ENCODE results near the gene RNF157.
A peak's percentile ranks its signal among the peaks of the same experiment; 100 is the strongest.
"Not testable (repeated sequence)": the region's sequence is repeated elsewhere in the genome, so short reads cannot be mapped to it uniquely, and the experiment has no call there.

The RNF157 gene

DNA sequence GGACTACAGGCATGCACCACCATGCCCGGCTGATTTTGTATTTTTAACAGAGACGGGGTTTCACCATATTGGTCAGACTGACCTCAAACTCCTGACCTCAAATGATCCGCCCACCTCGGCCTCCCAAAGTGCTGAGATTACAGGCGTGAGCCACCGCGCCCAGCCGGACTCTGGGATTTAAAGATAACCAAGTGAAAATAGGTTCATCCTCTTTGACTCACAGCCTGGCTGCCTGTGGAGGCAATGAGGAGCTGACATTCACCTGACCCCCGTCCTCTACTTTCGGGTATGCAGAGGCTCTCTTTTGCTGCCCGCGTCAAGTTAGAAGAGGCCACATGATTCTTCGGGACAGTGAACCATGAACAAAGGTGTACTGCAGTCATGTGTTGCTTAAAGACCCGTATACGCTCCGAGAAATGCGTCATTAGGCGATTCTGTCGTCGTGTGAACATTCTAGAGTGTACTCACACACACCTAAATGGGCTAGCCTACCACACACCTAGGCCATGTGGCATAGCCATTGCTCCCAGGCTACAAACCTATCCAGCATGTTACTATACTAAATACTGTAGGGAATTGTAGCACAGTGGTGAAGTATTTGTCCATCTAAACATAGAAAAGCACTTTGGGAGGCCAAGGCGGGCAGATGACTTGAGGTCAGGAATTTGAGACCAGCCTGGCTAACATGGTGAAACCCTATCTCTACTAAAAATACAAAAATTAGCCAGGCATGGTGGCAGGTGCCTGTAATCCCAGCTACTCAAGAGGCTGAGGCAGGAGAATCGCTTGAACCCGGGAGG is 12.9 kb upstream of the RNF157 start:
- not testable (repeated sequence) for DNase-seq

DNA sequence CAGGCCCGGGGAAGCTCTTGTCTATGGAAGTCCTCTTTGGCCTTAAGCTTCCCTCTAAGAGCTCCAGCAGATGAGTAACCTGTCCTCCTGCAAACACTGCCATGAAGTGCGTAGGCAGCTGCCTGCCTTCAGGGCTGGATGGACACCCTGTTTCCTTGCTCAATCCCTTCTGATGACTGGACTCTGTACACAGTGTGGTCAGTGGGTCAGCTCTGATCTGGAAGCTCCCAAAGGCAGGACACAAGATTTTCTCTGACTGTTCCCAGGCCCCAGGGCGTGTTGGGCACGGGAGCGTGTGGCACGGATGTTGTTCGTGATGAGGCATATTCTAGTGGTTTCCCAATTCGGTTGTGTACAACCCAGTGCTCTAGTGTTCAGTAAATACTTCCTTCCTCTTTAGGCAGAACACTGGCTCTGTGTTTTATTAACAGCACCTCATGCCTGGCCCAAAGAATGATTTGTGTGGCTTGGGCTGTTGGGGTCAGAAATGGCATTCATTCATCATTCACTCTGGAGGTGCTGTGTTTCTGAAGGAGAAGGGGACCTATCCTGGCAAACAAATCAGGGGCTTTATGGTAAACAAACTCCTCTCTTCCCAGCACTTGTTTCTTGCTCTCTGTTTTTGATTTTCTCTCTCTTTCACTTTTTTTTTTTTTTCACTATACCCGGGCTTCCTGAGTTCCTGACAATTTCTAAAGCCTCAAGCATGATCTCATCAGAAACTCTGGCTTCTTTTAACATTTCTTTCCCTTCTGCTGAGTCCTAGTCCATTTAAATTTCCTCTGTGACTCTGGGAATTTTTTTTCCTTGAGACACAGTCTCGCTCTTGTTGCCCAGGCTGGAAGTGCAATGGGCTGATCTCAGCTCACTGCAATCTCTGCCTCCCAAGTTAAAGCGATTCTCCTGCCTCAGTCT is 12.0 kb upstream of the RNF157 start:
- peak; percentile 45 for DNase-seq

DNA sequence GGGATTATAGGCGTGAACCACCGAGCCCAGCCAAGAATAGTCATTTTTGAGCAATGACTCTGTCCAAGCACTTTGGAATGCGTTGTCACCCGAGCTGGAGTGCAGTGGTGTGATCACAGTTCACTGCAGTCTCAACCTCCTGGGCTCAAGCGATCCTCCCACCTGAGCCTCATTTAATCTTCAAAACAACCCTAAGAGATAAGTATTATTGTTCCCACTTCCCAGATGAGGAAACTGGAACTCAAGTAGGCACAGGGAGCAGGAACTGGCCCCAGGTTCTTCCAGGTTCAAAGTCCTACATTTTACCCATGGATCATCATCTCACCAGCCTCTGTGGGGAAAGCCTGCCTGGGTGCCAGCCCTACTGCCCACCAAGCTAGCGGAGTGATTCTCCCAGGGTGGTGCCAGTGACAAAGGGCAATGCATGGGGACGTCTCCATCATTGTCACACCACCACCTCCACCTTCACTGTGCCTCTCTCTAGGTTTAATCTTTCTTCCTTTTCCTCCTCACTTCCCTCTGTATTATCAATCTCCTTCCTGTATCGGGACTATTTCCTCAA is 11.3 kb upstream of the RNF157 start:
- DNase-seq = no peak

DNA sequence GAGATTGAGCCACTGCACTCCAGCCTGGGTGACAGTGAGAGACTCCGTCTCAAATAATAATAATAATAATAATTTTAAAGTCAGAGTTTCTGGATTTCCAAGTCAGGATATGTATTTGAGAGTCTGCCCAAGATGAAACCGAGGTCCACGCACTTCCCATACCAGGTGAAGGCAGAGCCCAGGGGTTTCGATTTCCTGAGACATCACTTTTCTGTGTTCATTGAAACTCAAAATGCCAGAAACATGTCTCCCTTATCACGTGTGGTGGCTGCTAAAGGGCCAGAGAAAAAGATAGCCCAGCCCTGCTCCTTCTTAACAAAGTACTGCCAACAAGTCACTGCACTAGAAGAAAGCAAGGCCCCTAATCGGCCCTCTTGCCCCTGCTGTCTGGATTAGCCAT is 9.8 kb upstream of the RNF157 start:
- no peak for DNase-seq

DNA sequence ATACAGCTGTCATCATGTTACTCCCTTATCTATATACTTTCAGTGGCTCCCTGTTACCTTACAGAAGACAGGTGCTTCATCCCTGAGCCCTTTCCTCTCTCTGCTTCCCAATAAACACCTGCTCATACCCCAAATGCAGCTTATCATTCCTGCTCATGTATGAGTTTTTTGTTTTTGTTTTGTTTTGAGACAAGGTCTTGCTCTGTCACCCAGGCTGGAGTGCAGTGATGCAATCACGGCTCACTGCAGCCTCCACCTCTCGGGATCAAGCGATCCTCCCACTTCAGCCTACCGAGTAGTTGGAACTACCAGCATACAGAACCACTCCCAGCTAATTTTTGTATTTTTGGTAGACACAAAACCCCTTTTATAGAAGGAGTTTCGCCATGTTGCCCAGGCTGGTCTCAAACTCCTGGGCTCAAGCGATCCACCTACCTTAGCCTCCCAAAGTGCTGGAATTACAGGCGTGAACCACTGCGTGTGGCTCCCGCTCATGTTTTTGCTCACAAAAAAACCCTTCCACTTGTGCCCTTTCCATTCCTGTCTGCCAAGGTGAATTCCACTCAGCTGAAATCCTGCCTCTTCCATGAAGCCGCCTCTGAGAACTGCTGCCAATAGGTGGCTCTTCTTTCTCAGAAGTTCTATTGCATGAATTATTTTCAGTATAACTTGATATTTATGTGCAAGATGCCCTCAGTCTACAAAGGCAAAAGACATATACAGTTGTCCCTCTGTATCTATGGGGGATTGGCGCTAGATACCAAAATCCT is 7.9 kb upstream of the RNF157 start:
- DNase-seq = no peak

DNA sequence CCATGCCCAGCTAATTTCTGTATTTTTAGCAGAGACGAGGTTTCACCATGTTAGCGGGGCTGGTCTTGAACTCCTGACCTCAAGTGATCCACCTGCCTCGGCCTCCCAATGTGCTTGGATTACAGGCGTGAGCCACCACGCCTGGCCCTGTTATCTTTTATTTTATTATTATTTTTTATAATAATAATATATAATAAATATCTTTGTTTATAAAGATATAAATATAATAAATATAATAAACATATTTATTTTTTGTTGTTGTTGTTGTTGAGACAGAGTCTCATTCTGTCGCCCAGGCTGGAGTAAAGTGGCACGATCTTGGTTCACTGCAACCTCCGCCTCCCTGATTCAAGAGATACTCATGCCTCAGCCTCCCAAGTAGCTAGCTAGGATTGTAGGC is 7.0 kb upstream of the RNF157 start:
- no peak for DNase-seq

DNA sequence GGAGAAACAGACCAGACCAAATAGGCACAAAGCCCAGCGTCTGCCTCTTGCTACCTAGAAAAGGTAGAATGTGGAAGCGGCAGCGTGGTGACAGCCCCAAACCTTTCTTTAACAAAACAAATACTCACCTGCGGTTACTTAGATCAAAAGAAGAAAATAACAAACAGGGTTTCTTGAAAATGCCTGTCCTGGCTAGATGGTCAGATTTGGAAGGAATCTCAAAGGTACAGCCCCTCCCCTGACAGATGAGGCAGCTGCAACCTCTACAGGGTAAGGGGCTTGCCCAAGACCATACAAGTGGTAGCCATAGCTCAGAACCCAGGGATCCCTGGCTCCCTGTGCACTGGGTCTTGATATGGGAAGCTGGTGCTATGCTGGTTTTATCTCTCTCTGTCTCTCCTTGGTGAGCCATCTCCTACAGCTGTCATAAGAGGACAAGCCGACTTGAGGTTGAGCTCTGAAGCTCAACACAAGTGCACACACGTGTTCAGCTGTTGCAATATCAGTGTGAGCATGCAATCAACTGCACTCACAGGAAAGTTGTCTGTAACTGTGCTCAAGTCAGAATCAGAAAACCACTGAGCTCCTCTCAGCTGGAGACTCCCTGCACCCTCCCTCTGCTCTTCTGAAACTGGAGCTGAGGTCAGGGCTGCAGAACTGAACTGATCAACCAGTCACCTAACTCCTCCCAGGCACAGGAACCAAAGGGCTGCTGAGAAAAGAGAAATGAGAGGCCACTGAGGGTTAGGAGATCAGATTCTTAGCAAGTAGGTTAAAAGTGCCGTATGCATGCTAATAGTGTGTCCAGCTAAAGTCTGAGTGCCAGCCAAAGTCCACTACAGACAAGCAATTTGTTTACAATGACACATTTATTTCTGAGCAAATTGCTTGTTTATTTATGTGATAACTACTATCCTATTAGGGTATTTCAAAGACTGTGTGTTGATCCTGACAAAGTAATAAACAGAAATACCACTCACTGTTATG is 6.1 kb upstream of the RNF157 start:
- DNase-seq = peak; percentile 46

DNA sequence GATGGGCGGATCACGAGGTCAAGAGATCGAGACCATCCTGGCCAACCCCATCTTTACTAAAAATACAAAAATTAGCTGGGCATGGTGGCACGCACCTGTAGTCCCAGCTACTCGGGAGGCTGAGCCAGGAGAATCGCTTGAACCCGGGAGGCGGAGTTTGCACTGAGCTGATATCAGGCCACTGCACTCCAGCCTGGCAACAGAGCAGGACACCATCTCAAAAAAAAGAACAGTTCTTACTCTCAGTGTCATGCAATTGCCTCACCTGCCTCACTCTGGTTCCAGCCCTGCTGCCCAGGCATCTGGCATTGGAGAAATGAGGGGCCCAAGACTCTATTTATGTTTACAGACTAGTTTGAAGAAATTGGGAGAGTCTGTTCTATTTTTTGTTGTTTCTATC is 4.4 kb upstream of the RNF157 start:
- DNase-seq = not testable (repeated sequence)

DNA sequence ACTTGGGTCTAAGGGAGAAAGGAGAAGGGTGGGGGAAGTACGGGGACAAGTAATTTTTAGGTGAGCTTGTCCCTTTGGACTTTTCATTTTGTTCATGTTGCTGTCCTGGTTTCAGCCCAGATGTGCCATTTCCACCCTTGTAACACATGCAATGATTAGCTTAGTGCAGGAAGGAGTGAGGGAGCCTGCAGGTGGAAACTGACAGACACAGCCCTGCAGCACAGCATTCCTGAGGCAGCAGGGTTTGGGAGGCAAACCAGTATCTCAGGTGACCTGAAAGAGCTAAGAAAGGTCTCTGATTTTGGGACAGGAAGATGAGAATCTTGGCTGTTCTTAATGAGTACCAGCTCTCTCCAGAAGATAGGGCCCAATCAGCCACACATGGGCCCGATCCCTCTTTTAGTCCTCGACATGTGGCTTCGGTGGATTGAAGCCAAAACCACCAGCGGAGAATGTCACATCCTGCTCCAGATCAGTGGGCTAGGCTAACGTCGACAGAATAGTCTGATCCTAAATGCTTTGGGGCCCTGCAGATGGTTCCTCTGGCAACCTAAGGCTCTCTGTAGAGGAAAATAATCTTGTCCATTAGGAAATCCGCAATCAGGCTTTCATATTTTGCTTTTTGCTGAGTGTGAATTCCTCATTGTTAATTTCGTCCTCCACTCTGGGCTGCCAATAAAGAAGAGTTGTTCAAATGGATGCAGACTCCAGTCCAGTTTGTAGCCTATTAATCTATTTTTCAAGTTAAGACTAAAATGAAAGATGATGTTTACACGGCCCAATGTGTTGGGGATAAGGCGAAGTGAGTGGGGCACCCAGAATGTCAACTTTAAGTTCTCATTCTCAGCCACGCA is 3.8 kb upstream of the RNF157 start:
- DNase-seq = no peak

DNA sequence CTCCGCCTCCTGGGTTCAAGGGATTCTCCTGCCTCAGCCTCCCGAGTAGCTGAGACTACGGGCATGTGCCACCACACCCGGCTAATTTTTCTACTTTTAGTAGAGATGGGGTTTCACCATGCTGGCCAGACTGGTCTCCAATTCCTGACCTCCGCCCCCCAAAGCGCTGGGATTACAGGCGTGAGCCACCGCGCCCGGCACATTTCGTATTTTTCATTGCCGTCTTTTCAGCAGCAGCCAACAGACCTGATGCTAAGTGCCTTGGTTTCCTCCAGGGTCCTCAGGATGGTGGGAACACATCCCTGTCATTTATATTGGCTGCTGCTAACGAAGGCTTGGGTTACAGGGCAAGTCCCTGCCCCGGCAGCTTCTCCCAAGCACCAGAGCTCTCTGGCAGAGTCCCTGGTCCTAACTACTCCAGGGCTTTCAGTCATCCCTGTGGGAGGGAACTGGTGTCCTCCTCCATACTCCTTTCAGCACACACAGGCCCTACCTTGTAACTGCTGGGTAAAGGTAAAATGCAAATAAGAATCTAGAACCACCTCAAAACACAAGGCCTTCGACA is 1.5 kb upstream of the RNF157 start:
- no peak for DNase-seq

DNA sequence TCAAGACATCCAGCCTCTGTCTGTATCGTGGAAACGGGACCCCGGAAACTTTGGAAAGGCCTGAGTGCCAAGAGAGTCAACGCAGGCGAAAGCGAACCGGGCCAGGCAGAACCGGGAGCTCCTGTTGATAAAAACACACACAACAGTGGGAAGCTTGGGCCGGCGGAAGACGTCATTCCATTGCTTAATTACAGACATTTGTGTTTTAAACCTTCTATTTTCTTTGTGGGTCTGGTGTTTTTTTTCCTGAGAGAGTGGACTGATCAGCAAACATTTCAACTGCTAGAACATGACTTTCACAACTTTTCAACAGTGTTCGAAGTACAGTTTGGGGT is 878 bp upstream of the RNF157 start:
- DNase-seq = no peak

DNA sequence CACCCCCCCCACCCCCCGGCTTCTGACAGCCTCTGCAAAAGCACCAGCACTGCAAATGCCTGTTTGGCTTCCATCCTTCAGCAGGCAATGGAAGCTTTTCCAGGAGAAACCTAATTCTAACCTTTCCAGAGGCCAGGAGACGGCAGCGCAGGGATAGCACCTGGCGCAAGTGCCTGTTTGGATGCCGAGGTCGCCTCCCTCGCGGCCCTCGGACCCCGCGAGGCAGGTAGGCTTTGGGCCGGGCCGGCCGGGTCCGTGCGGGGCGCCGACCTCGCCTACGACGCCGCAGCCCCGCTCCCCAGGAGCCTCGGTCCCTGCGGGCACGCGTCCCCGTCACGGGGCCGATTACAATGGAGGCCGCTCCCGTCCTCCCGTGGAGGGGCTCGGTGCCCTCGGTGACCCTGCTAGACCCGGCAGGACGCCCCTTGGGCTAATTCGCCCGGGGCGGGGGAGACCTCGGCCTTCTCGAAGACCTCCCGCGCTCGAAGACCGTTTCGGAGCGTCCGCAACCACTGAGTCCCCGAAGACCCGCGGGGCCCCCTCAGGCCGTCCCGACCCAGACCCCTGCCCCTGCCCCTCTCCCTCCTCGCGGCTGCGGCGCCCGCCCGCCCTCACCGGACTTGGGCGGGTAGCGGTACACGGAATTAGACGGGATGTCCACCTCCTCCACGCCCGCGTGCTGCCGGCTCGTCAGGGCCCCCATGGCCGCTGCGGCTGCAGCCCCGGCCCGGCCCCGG is 587 bp downstream of the RNF157 start:
- DNase-seq = no peak

DNA sequence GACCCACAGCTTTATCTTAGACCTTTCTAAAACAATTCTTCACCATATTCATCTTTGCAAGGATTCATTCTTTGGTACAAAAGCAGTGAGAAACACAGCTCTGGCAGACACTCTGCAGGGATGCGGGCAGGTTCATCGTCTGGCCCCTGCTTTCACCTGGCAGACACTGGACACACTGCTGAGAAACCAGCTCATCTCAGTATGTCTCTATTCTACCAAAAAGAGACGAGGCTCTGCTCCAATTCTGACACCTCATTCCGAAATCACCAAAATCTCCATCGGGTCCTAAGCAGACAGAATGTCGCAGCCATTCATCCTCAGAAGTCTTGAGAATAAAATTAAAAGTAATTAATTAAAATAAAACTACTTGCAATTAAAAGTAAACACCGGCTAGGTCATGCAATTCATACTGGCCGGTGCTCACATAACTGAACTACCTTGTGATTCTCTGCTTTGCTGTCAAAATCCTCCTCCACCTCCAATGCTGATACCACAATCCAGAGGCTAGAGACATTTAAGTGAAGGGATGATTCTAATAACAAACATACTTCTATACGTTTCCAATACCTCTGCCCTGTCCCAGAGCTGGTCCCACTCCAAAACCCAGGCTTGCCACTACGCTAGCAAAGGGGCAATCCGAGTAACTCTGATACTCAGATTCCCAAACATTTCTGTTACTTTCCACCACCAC is 1.3 kb downstream of the RNF157 start:
- no peak for DNase-seq

DNA sequence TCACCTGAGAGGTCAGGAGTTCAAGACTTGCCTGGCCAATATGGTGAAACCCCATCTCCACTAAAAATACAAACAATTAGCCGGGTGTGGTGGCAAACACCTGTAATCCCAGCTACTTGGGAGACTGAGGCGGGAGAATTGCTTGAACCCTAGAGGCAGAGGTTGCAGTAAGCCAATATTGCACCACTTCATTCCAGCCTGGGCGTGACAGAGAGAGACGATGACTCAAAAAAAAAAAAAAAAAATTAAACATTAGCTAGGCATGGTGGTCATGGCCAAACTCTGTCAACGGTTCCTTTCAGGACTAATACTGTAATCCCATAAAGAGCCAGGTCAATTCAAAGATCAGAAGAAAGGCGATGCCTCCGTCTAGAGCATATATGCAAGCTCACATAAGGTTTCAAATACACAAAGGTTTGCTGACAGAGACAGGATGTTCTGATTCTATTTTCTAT is 2.4 kb downstream of the RNF157 start:
- no peak for DNase-seq

DNA sequence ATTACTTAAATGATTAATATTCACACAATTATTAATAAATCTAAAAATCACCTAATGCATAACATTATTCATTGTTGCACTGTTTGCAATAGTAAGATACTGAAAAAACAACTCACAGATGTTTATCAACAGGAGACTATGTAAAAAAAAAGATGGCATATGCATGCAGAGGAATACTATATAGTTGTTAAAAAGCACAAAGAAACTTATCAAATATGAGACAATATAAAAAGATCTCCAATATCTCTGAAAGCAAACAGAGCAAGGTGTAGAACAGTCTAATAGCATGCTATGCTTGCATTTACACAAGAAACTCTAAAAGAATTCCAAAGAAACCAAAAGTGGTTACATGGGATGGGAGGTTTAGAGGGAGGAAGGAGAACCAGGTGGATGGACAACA is 3.7 kb downstream of the RNF157 start:
- DNase-seq = no peak

DNA sequence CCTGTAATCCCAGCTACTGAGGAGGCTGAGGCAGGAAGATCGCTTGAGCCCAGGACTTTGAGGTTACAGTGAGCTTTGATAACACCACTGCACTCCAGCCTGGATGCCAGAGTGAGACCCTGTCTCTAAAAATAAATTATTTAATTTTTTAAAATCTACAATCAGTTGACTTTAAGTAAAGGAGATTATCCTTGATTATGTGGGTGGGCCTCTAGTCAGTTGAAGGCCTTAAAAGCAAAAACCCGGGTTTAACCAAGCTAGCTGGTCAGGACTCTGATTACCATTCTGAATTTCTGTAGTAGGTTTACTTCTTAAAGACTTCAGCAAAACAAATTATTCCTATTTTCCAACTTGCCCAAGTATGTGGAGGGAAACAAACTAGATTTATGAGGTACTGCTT is 4.4 kb downstream of the RNF157 start:
- no peak for DNase-seq

DNA sequence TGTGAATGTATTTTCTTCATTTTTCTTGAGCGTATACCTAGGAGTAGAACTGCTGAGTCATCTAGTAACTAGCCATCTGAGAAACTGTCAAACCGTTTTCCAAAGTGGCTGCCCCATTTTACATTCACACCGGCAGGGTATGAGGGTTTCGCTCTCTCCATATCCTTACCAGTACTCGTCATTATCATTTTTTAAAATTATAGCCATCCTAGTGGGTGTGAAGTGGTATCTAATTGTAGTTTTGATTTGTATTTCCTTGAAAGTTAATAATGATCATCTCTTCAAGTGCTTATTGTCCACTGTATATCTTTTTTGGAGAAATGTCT is 6.0 kb downstream of the RNF157 start:
- DNase-seq = no peak

DNA sequence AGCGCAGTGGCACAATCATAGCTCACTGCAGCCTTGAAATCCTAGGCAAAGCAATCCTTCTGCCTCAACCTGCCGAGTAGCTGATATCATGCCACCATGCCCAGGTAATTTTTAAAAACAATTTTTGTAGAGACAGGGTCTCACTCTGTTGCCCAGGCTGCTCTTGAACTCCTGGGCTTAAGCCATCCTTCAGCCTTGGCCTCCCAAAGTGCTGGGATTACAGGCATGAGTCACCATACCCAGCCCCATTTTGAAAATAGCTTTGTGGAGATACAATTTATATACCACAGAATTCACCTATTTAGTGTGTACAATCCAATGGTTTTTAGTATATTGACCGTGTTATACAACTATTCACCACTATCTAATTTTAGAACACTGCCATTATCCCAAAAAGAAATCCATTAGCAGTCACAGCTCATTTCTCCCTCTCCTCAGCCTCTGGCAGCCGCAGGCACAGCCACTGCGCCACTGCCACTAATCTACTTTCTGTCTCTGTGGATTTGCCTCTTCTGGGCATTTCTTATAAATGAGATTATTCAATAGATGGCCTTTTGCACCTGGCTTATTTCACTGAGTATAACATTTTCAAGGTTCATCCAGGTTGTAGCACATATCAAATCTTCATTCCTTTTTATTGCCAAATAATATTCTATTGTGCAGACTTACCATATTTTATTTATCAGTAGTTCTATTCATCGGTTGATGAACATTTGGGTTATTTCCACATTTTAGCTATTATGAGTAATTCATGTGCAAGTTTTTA is 6.5 kb downstream of the RNF157 start:
- DNase-seq = no peak
